SKM-1 (cell line): Measurements from ENCODE around the gene SGPP2.

Experiments used
- DNase-seq: peaks from one replicate; lab custom pipeline; 2025; ENCODE audit not compliant: unreplicated experiment; lab: John Stamatoyannopoulos, UW

Gene SGPP2

DNA sequence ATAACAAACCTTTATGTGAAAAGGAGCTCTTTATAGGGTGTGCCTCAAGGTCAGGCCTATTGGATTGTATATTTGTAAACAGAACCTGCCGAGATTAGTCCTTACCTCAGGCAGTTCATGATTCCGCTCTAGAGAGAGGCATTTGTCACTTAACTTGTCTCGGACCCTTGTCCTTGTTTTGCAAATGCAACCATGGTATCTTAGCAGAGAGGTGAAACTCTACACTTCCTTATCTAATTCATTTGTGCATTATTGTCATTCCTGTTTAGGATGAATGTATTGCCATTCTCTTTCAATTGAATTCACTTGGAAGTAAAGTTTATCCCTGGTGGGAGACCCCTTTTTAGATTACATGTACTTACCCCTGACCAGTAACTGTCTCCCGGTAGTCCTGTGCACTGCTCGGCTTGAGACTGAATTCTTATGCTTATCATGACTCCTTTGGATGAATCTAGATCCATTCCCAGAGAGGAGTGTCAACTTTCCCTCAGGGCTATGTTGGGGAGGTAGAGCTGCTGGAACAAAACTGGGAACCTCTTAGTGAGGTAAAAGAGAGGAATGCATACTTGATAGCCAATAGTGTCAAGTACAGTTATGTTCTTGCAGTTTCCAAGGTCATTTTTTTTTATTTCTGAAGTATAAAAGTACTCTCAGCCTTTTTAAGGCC lies 46.6 kb downstream of the SGPP2 start:
- DNase-seq: no peak

DNA sequence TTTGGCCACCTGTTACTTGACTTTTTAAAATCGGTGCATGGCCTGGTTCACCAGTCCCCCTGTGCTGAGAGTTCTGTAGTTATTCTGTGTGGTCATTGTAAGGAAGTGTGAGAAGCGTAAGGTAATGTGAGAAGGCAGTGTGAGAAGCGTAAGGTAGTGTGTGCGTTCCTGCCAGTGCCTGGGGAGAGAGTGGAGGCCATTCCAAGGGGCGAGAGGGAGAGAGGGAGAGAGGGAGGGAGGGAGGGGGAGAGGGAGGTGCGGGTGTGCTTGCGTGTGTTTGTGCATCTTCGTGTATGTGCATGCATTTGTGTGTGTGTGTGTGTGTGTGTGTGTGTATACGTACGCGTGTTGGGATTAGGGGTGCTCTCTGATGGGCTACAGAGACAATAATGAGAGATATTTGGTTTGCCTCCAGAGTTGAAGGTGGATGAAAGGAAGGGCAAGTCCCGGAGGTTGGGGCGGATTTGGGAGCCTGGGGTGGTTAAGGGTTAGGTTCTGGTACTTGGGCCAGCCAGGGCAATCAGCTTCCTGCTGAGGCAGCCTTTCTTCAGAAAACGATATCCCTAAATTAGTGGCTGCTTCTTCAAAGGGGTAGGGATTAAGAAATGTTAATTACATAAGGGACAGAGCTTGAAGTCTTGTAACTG lies 53.7 kb downstream of the SGPP2 start:
- DNase-seq: no peak

DNA sequence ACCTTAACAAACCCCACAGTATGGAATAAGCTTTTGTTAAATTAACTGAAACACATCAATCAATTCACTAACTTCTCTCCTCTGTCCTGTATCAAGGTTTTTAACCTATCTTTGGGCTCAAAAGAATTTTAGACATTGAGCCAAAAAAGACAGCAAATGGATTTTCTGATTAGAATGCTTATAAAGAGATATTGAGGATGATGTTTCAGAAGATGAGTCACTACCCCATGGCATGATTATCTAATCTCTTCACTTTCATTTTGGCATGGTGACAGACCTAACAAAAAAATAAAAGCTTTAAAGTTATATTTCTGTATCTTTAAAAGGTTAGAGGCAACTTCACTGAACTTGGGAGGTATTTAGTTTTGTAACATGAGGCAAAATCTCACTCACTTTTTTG lies 55.5 kb downstream of the SGPP2 start:
- no peak for DNase-seq

DNA sequence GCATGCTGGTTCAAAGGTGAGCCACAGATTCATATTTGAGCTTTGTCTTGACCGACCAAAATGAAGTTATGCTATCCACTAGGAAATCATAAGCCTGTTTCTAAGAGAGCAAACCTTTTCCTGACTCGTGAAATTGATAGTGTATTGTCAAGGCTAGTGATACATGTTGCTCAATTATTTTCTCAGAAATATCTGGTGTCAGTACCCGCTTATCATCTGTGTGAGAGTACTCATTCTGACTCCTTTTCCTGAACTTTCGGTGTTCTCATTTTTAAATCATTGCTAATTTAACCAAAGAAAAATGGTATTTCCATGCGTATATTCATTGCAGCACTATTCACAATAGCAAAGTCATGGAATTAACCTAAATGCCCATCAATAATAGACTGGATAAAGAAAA lies 56.2 kb downstream of the SGPP2 start:
- DNase-seq: no peak

DNA sequence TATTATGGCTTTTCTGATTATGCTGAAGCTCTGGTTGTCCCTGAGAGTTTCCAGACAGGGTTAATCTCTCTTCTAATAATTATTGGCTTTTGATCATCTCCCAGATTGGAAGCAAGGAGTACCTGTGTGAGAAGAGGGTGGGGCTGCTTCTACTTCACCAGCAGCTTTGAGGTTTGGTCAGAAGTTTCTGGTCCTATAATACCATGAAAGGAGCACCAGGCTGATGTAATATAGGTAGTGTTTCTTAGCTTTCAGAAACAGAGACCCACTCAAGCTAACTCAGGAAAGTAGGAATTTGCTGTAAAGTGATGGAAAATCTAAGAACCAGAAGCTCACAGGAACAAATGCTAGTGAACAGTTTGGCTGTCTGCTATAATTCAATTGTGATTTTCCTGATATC lies 57.6 kb downstream of the SGPP2 start:
- DNase-seq: no peak

DNA sequence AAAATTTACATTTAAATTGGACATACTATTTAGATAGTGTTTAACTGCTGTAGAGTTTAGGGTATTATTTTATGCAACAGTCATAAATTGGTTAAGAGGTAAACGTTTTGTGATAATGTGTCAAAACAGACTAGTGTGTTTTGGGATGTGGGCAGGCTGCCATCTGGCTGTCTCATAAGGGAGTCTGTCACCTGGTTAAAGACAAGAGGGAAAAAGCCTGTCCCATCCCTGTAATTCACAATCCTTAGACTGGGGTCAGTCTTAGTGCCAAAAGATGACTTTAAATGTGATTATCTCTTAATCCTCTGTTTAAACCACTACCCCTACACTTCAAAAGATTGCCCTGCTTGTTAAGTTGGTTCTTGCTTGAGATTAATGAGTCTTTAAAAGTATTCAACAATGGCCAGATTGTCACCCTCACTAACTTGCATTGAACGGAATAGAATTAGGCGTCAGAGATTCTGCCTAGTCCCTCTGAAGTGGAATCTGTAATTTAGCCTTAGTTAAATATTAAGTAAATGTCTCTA lies 59.2 kb downstream of the SGPP2 start:
- DNase-seq: no peak

DNA sequence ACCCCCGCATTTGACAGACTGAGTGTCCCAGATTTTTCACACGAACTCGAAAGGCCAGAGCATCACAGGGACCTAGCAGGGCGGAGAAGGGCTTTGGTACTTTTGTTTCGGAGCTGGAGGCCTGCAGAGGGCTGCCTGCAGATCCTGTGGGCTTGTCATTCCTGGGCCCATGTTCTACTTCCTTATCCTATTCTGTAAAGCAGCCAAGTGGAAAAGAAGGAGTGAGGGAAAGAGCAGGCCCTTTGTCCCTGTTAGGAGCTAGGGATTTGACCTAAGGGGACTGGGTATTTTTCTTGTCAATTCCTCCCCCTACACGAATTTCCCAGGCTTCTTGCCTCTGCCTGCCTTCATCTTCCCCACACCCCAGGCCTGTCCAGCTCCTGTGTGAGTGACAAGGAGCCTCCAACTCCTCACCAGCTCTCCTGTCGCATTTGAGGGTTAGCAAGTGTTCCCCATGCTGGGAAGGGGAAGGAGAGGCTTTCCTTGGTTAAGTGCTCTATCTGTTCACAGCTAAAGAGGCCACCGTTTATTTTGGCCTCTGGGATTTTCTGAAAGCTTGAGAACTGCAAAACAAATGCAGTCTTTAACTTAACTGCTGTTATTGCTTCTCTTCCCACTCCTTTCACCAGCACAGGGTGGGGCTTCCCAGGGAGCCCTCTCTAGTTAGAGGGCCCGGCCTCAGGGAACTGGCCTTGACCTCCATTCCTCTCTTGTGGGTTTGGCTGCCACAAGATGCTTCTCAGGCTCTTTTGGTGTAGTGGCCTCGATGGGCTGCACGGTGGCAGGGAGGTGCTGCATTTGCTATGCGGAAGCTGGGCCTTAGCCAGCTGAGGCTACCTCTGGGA lies 61.2 kb downstream of the SGPP2 start:
- DNase-seq: no peak

DNA sequence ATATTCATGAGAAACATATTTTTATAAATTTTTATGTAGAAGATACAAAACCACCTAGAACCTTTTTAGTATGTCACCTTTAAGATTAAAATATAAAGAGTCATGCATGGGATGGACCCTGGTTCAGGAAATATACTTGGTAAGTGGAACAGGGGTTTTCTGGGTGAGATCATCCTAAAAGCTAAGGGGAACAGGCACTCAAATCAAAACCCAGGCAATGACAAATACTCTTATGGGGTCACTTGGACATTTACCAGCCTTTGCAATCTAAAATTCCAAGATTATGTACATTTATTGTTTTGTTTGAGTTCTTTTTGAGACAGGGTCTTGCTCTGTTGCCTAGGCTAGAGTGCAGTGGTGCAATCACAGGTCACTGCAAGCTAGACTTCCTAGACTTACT lies 65.8 kb downstream of the SGPP2 start:
- DNase-seq: no peak

DNA sequence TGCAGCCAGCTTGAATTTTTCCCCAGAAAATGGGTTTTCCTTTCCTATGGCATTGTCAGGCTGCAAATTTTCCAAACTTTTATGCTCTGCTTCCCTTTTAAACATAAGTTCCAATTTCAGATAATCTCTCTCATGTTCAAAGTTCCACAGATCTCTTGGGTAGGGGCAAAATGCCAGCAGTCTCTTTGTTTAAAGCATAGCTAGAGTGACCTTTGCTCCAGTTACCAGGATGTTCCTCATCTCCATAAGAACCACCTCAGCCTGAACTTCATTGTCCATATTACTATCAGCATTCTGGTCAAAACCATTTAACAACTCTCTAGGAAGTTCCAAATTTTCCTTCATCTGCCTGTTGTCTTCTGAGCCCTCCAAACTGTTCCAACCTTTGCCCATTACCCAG lies 68.3 kb downstream of the SGPP2 start:
- DNase-seq: no peak

DNA sequence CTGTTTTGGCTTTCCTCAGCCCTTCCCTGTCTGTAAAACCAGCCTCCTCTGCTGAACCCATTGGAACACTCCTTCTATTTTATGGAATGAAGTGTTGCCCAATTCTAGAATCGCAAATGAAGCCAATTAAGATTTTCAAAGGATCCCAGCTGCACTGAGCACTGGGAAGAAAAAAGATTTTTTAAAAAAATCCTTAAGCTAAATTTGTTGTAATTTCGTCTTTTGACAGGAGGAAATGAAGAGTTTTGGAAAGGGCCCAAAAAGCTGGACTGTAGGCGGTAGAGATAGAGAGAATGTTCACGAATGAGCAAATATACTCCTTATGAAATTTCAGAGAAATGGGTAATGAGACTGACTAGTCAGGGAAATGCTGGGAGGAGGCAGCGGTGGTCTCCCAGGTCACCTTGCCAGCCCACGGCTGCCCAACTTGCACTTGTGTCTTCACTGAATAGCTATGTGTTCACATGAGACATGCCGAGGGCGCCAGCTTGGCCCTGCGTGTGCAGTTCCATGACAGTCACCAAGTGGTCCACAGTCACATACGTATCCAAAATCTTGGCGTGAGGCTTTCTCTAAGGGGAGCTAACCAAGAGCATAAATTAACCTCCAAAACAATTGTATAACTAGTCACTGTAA lies 69.9 kb downstream of the SGPP2 start:
- no peak for DNase-seq

DNA sequence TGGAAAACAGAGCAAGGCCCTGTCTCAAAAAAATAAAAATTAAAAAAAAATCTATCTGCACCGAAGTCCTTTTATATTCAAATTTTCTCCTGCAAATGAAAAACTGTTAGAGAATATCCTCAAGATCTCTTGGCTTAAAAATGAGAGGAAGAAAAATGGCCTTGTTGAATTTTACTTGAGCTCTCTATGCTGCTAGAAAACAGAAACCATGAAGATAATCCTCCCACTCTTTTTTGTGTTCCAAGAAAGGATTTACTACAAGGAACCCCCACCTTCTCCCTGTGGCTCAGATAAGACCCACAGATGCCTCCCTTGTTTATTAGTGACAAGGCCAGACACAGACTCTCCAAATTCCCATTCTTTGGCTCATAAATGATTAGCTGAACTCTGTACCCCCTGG lies 71.0 kb downstream of the SGPP2 start:
- no peak for DNase-seq

DNA sequence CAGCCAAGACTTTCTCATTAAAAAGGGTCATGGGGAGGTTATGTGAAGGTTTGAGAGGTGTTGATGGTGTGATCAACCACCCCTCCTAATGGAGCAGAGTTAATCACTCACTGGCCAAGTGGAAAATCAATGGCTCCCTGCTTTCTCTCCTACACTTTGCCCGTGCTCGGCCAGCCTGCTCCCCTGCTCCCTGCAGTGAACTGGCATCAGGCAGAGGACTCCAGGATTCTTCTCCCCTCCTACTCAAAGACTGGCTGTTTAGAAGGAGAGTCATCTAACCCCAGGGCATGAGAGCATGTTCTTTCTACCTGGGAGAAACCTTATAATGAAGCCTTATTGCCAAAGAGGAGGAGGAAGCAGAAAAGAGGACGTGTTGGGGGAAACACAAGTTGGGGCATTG lies 74.9 kb downstream of the SGPP2 start:
- DNase-seq: no peak

DNA sequence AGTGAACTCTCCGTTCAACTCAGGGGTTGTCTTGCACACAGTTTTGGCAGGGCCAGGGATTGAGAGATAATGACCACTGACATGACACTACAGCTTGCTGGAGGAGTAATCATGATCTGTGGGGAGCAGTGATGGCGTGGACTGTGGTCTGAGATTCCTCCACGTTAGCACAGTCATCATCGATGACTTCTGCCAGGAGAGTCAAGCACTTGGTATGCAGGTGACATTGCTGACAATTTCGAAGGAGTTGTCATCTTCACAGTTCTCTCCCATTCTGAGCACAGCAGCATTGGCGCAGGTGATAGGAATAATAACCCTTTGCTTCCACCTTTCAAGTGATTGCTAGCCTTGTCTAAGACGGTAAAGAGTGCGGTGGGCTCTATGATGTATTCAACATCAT lies 79.8 kb downstream of the SGPP2 start:
- DNase-seq: no peak

DNA sequence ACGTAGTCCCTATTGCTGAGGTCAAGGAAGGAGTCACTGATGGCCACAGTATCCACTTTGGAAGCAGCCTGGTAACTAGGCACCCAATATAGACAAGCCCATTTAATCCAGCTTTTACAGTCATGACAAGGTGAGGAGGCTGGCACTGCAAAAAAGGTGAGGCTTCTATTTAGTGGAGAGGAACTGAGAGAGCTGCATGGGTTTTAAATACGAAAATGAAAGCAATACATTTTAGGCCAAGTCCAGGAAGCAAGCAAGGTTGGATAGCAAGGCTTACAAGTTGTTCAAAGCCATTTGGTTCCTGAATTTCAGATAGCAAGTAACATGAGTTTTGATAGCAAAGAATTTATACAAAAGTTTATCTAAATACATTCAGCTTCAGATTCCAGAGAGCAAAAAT lies 80.4 kb downstream of the SGPP2 start:
- DNase-seq: no peak

DNA sequence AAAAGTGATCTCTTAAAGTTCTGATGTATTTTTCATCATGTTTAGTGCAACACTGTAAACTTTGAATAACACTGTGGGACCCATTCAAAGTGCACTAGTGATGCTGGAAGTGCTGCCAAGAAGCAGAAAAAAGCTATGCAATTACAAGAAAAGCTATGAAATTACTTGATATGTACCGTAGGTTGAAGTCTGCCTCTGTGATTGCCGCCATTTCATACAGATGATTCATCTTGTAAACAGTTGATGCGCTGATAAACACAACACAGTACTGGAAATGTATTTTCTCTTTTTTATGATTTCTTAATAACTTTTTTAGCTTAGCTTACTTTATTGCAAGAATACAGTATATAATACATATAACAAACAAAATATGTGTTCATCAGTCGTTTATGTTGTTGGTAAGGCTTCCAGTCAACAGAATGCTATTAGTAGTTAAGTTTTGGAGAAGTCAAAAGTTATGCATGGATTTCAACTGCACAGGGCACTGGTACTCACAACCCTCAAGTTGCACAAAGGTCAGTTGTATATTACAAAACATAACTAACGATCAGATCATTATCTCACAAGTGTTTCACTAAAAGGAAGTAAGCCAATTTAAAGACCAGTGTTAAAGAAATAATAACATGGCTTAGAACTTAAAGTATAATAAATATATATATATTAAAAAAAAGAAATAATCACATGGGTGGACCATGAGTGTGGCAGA lies 82.0 kb downstream of the SGPP2 start:
- peak; percentile 25 for DNase-seq

DNA sequence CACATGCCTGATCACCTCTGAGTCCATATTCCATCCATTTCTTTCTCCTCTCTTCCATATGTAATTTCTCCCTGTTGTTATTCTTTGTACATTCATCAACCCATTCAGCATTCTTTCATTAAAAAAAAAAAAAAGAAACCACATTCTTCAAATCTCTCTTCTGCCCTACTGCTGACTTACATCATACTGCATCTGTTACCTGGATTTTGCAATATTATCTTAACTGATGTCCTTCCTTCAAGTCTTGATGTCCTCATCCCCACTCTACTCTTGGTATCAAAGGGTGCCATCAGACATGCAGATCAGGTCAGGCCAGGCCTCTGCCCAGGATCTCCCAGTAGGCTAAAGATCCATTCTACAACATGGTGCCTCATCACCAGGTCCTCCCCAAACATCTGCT lies 90.6 kb downstream of the SGPP2 start:
- DNase-seq: no peak

DNA sequence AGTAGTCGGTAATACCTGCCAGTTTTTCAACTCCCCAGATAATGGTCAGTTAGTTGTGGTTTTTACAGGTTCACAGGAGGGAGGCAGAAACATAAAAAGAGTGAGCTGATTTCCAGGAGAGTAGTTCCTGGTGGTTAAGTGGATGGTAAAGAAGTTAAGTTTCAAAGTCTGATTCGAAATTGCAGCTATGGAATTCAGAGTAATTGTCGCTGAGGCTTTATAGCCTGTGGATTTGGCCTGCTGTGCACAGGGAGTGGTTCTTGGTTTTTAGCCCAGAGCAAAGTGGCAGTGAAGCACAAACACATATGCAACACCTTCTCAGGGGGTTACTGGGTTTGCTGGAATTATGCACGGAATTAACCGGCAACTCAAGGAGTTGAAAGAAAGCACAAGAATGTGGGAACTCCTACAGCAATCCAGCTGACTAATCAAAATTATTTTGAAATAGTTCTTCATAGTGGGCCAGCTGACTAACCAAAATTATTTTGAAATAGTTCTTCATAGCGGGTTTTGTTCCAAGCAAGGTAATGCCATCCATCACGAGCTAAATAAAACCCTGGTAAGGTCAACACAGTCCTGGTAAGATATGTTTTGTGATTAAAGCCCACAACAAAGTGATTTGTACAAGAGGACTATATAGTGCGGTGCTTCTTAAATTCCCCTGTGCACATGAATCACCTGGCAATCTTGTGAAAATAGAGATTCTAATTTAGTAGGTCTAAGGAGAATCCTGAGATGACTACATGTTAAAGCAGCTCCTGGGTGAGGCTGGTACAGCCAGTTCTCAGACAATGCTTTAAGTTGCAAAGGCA lies 94.4 kb downstream of the SGPP2 start:
- no peak for DNase-seq

DNA sequence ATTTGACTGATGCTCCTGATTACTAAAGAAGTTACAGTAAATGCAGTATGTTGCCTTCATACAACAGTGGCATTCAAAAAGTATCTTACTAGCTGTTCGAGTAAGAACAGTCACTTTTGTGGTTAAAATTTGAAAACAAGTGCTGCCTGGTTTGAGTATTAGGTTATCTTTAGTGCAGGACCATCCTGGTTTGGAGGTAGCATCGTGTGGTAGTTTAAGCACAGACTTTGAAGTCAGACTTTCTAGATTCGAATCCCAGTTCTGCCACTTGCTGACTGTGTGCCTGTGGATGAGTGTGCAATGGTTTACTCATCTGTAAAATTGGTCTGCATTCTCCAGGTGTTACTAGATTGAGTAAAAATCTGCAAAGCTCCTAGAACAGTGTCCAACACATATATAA lies 96.8 kb downstream of the SGPP2 start:
- no peak for DNase-seq

DNA sequence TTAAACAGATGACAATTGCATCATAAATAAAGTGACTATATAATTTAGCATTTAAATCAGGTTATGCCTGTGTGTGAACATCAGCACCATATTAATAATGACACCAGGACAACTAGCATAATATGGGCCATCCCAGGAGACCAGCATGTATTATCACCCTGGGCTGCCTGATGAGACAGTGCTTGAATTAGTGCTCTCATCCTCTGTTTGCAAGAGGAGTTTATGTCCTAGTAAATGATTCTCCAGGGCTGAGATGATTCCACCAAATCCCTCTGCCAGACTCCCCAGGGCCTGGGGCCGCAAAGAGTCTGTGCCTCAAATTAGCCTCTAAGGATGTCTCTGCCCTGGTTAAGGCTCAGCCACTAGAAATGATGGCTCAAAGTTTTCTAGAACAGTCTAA lies 97.7 kb downstream of the SGPP2 start:
- no peak for DNase-seq
